GM12874 (cell line): ENCODE data around the gene ETV6.

Experiments used
- TF ChIP-seq, protein P1 (sequence below): IDR thresholded peaks from 2 replicates; pipeline ENCODE4 v1.5.1; 2011; ENCODE audit warnings: low read depth, mild to moderate bottlenecking, control low read depth, low read length, moderate library complexity; ENCODE audit not compliant: insufficient read depth

Gene ETV6

DNA sequence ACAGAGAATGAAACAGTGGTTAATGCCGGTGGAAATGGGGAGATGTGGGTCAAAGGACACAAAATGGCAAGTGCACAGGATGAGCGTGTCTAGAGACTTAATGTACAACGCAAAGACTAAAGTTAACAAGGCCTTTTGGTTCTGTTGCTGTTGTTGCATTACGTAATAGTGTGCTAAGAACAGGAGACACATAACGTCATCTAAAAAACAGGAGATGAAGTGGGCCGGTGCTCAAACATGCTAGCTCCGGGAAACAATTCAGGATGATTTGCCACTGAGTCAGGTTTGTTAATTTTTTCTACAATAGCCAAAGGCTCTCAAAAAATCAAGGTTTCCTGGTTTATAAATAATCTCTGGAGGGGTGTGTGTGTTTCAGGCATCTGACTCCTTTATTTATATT lies 55.5 kb downstream of the ETV6 start:
- TF ChIP-seq, protein P1, sequence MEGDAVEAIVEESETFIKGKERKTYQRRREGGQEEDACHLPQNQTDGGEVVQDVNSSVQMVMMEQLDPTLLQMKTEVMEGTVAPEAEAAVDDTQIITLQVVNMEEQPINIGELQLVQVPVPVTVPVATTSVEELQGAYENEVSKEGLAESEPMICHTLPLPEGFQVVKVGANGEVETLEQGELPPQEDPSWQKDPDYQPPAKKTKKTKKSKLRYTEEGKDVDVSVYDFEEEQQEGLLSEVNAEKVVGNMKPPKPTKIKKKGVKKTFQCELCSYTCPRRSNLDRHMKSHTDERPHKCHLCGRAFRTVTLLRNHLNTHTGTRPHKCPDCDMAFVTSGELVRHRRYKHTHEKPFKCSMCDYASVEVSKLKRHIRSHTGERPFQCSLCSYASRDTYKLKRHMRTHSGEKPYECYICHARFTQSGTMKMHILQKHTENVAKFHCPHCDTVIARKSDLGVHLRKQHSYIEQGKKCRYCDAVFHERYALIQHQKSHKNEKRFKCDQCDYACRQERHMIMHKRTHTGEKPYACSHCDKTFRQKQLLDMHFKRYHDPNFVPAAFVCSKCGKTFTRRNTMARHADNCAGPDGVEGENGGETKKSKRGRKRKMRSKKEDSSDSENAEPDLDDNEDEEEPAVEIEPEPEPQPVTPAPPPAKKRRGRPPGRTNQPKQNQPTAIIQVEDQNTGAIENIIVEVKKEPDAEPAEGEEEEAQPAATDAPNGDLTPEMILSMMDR: no peak

DNA sequence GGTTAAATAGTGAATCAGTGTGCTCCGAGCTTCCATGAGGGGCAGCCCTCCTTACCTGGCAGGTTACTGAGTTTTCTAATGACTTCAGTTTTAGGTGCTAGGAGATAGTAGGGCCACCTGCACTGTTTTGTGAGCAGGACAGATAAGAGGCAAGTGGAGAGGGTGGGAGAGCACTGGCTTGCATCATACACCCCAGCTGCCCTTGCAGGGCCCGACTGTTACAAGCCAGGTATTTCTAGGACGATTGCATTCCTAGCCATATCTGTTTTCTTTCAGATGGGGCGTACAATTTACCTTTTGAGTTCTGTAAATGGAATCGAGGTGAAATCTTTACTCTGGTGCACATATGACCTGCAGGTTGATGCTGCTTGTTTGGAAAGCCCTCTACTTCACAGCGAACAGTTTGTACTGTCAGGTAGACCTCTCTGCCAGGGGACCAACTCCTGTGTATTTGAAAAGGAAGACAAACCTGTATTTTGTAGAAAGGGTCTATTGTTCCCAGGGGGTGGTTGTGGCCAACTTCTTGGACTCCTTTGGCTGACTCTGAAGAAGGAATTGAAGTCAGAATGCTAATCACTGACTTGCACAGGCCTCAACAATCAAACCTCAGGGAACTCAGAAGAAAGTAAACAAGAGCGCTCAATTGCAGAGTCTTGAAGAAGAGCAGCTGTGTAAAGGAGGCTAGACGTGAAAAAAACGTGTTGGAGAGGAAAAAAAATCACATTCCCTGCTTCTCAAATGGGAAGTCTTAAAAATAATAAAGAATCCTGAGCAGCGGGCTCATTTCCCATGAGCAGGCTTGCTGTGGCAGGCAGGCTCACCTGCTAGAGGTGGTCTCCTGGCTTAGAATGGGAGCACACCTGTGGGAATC lies 57.3 kb downstream of the ETV6 start:
- TF ChIP-seq, protein P1: no peak

DNA sequence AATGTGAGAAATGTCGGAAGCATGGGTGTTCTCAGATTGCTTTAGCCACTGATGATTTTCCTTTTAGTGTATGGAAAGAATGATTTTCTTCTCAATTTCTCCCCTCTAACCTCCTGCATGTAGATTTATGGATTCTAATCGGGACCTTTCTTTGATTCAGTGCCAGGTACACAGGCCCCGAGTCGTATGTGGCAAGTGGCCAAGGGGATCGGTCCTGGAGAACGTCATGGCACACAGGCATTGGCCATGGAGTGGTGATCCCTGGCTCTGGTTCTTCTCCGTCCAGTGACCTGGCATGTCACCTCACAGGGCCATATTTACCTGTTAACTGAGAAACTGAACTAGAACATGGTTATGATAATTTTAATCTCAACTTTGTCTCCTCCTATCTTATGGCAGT lies 58.1 kb downstream of the ETV6 start:
- TF ChIP-seq, protein P1: no peak

DNA sequence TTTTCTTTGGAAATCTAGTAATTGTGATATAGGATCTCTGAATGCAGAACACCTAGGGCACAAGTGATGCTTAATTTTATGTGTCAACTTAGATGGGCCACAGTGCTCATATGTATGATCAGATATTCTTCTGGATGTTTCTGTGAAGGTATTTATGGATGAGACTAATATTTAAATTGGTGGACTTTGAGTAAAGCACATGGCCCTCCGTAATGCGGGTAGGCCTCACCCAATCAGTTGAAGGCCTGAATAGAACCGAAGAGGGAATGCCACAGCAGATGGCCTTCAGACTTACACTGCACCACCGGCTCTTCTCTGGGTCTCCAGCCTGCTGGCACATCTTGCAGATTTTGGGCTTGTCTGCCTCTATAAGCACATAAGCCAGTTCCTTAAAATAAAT lies 60.0 kb downstream of the ETV6 start:
- TF ChIP-seq, protein P1: no peak

DNA sequence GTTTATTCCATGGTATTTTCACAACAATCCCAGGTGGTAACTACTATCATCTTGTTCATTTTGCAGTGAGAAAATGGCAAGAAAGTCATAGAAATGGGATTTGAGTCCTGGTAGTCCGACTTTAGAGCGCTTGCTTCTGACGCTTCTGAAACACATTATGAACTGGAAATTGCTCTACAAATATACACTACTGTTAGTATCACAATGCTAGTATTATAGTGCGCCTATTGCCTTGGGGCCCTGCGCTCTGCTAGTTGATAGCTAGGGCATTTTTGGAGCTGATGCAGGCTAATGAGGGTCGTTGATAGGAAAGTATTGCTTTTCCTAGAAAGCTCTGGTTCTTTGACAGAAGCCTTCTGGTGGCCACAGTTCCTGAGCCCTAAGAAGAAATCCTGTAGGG lies 61.0 kb downstream of the ETV6 start:
- TF ChIP-seq, protein P1: no peak

DNA sequence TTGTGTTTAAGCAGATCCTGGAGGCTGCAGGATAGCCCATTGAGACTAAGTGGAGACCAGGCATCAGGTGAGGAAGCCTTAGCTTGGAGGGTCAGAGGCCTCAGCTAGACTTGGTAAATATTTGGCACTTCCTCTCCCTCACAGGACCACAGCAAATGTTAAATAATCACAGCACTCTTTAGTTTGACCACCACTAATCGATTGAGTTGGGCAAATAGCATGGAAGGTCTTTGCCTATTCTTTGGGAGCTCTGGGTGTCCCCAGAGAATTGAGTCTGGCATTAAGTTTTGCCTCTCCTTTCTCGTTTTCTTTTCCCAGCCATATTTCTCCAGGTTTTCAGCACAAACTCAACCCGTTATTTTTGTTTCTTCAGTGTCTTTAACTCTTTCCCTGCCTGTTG lies 61.4 kb downstream of the ETV6 start:
- TF ChIP-seq, protein P1: no peak

DNA sequence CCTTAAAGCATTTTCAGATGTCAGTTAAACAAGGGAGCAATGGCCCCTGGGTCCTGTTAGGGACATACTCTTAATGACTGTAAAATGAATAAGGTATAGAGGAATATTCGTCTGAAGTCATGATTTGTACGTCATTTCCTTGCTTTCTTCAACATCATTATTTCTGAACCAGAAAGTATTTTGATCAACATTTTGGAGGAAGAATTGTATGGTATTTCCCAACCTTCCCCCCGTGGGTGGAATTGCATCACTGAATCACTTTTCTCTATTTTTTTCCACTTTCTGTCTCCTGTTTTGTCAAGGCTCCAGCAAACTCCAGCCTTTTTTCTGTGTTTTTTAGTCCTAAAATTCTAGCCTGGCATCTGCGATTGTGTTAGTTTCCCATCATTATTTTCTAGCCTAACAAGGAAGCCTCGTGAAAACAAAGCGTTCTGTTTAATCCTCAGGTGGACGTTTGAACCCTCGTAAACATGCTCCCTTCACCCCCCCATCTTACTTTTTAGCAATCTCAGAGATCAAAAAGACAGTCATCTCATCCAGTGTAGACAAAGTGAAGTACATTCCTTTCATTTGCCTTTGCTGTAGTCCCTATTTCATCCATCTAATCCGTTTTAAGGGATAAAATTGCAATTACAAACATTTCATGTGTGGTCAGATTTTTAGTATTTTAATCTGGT lies 62.3 kb downstream of the ETV6 start:
- TF ChIP-seq, protein P1: no peak
